ENCODE data around the gene FAAP100. TPM values are rescaled to one million over a fixed set of nuclear protein-coding genes. Genes with fewer than 3 reads are reported as not detected.

The FAAP100 gene, protein sequence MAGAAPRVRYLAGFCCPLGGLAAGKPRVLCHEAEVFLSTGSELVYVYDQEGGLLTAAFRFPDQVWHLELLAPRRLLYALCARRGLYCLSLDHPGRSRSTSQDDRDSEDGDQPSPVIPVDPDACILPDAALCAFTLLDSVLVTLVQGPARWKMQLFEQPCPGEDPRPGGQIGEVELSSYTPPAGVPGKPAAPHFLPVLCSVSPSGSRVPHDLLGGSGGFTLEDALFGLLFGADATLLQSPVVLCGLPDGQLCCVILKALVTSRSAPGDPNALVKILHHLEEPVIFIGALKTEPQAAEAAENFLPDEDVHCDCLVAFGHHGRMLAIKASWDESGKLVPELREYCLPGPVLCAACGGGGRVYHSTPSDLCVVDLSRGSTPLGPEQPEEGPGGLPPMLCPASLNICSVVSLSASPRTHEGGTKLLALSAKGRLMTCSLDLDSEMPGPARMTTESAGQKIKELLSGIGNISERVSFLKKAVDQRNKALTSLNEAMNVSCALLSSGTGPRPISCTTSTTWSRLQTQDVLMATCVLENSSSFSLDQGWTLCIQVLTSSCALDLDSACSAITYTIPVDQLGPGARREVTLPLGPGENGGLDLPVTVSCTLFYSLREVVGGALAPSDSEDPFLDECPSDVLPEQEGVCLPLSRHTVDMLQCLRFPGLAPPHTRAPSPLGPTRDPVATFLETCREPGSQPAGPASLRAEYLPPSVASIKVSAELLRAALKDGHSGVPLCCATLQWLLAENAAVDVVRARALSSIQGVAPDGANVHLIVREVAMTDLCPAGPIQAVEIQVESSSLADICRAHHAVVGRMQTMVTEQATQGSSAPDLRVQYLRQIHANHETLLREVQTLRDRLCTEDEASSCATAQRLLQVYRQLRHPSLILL
- total RNA-seq, result 36.1 and 44.8 TPM in 2 replicates

DNA sequence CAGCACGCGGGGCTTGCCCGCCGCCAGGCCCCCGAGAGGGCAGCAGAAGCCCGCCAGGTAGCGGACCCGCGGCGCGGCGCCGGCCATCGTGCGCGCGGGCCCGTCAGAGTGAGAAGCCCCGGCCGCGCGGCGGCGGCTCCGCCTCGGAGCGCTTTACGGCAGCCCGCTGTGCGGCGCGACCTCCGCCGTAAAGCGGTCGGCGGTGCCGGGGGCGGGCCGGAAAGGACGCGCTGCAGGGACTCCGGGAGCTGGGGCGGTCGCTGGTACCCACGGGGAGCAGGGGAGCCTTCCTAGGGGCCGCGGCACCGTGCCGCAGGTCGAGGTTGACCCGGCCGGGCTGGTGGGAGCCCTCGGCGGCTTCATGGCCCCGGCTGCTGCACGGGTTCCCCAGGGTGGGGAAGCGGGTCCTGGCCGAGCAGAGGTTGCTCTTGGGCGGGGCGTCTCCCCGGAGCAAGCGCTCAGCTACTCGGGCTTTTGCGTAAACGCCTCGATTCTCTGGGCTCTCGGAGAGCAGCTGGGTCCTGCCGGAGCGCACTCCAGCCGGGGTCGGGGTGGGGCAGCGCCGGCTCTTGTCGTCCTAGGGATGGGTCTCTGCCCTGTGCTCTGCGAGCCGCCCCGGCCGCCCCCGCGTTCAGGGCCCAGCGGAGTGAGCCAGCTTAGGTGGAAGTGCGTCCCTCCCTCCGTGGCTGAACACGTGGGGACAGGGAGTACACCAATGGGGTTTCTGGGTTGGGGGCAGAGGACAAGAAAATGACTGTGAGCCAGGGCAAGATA is at the start of gene FAAP100:
FAAP100 (minus strand) TSS at position 110 of the 774 bp plus-strand sequence; CDS start at position 87, 23 bp downstream.

DNA sequence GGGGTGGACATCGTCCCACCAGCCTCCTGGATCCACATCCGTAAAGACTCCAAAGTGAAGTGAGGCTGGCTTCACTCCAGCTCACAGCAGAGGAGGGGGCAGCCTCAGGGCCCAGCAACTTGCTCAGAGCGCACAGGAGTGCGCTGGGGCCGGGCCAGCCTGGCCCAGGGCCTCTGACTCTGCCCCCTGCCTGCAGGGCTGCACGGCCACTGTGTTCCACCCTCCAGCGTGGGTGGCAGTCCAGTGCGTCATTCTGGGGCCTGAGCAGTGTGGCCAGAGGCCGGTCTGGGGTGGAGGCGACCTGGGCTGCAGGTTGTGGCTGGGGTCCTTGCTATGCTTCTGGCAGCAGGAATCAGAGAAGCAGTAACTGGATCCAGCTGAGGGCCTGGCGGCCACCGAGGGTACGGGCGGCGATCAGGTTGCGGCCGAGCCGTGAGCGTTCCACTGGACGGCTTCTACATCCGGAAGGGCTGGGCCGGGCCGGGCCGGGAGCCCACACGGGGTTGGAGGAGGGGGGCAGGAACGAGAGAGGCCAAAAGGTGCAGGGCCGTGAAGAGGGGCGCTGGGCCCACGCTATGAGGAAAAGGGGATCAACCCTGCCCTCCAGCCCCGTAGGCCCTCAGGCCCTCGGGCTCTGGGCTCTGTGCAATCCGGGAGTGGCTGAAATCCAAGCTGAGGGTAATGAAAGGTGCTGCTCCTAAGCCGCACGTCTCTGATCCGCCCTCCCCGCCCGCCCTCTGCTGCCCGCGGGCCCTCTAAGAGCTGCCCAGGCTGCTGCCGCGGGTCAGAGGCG is 24.4 kb downstream of the FAAP100 start, which contains the start of gene FSCN2:
FSCN2 (plus strand) TSS at position 787 of the 793 bp plus-strand sequence. CDS start 155 bp downstream, outside the sequence.

DNA sequence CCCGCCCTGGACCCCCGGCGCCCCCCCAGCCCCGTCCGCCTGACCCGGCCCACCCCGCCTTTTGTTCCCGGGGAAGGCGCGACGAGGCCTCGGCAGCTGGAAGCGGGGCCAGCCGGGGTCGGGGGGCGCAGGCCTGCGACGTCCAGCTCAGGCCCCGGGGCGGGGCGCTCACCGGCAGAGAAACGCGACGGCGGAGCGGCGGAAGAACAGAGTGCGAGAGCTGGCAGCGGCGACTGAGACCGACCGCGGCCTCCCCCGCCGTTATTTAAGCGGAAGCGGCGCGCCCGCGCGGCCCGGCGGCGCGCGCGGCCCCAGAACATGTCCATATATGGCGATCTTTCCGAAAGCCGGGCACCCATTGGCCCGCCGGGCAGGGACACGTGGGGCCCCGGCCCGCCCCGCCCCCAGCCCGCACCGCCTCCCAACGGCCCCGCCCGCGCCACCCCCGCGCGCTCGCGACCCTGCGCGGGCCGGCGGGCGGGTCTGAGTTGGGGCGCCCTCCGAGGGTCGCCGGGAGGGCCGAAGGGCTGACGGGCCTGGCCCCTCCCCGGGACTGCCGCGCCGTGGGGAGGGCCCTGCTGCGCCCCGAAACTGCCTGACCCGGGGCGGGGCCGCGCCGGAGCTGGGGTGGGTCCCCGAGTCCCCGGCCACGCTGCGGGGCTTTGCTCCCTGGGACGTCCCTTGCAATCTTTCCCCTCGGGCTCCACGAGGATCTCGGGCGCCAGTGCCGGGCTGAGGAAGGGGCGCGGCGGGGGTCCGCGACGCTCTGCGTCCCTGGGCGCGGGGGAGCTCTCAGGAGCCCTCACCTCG is 39.4 kb downstream of the FAAP100 start, which contains the start of gene ACTG1:
ACTG1 (minus strand) TSS at position 238 of the 810 bp plus-strand sequence. CDS start 445 bp downstream, outside the sequence.

Small RNA genes lying within 50 kb of the gene (small RNA-seq; reads per million reads assigned to genes)
- not detected for gene RF00019

Other genes with a start within 250 kb of the FAAP100 start
- gene BAHCC1, start 156.9 kb downstream of the FAAP100 start, total RNA-seq, result 5.6 and 7.1 TPM in 2 replicates
- 3,259 and 11,087 TPM in 2 replicates for gene ACTG1, start 39.6 kb downstream of the FAAP100 start, total RNA-seq
- 1.1 and 3.5 TPM in 2 replicates for gene FSCN2, start 24.0 kb downstream of the FAAP100 start, total RNA-seq
- gene NPLOC4, start 84.8 kb upstream of the FAAP100 start, total RNA-seq, result 59.7 and 70.8 TPM in 2 replicates
- 2.0 and 3.9 TPM in 2 replicates for gene TSPAN10, start 84.8 kb upstream of the FAAP100 start, total RNA-seq
- gene PDE6G, start 104.2 kb upstream of the FAAP100 start, total RNA-seq, result 0.43 TPM in 1 of 2 replicates, not detected in the other
- 31.8 and 32.1 TPM in 2 replicates for gene OXLD1, start 114.3 kb upstream of the FAAP100 start, total RNA-seq
- 3.7 and 6.3 TPM in 2 replicates for gene CCDC137, start 114.4 kb upstream of the FAAP100 start, total RNA-seq
- 21.2 and 24.9 TPM in 2 replicates for gene ARL16, start 131.4 kb upstream of the FAAP100 start, total RNA-seq
- 86.4 and 103 TPM in 2 replicates for gene HGS, start 131.7 kb upstream of the FAAP100 start, total RNA-seq
- 4.7 and 11.4 TPM in 2 replicates for gene MRPL12, start 151.0 kb upstream of the FAAP100 start, total RNA-seq
- 9.4 and 19.5 TPM in 2 replicates for gene SLC25A10, start 159.9 kb upstream of the FAAP100 start, total RNA-seq